KMS-11 (cell line): Measurements from ENCODE around the gene UNC79.
"Not testable (repeated sequence)": the region's sequence is repeated elsewhere in the genome, so short reads cannot be mapped to it uniquely, and the experiment has no call there.

Experiments used
- H2AFZ ChIP-seq: fragments of 200-600 bp; sonication (generic); 2 replicates; pipeline ENCODE4 v1.6.1; 2016; ENCODE audit warnings: antibody characterized with exemption, mixed run types, low read depth
- H3K27ac ChIP-seq: fragments of 200-600 bp; sonication (generic); 2 replicates; pipeline ENCODE4 v1.6.1; 2016; ENCODE audit warnings: mild to moderate bottlenecking, mixed run types
- H3K27me3 ChIP-seq: fragments of 200-600 bp; sonication (generic); 2 replicates; pipeline ENCODE4 v1.6.1; 2017; ENCODE audit warnings: mild to moderate bottlenecking, low read depth, mixed run types, moderate library complexity; ENCODE audit not compliant: insufficient read depth
- H3K36me3 ChIP-seq: fragments of 200-600 bp; sonication (generic); 2 replicates; pipeline ENCODE4 v1.6.1; 2017; ENCODE audit warnings: mild to moderate bottlenecking, mixed run types; ENCODE audit not compliant: insufficient read depth
- H3K4me1 ChIP-seq: fragments of 200-600 bp; sonication (generic); 2 replicates; pipeline ENCODE4 v1.6.1; 2016; ENCODE audit warnings: mild to moderate bottlenecking, low read depth, mixed run types; ENCODE audit not compliant: poor library complexity, severe bottlenecking
- H3K4me2 ChIP-seq: fragments of 200-600 bp; sonication (generic); 2 replicates; pipeline ENCODE4 v1.7.0; 2016; ENCODE audit warnings: mild to moderate bottlenecking, mixed run types
- H3K4me3 ChIP-seq: fragments of 200-600 bp; sonication (generic); IDR thresholded peaks from 2 replicates; pipeline ENCODE4 v1.6.1; 2017; ENCODE audit warnings: low read depth, low read length, mixed read lengths; ENCODE audit not compliant: insufficient read depth
- H3K79me2 ChIP-seq: fragments of 200-600 bp; sonication (generic); 2 replicates; pipeline ENCODE4 v1.6.1; 2016; ENCODE audit warnings: low read depth, mixed run types; ENCODE audit not compliant: insufficient read depth
- H3K9ac ChIP-seq: fragments of 200-600 bp; sonication (generic); 2 replicates; pipeline ENCODE4 v1.6.1; 2016; ENCODE audit warnings: mild to moderate bottlenecking, mixed run types
- H4K20me1 ChIP-seq: fragments of 200-600 bp; sonication (generic); 2 replicates; pipeline ENCODE4 v1.6.1; 2016; ENCODE audit warnings: mild to moderate bottlenecking, mixed run types; ENCODE audit not compliant: insufficient read depth
- CTCF ChIP-seq: fragments of 200-600 bp; sonication (generic); conservative IDR thresholded peaks from 2 replicates; pipeline ENCODE4 v1.6.1; 2017; ENCODE audit warnings: low read depth, mild to moderate bottlenecking, antibody characterized with exemption, low read length, moderate library complexity, mixed read lengths

The UNC79 gene

GRCh38 chr14:93520053-93520607, 89.4 kb downstream of the UNC79 start:
- no peak overlapping the region for H3K27ac ChIP-seq
- no peaks in the 10 kb centered on the region for H3K36me3 ChIP-seq
- no peaks in the 10 kb centered on the region for H4K20me1 ChIP-seq
- TF ChIP-seq CTCF: no peak
- no peaks in the 10 kb centered on the region for H3K79me2 ChIP-seq
- H2AFZ ChIP-seq: no peak overlapping the region
- no peak overlapping the region for H3K9ac ChIP-seq
- no peaks in the 10 kb centered on the region for H3K27me3 ChIP-seq
- no peak overlapping the region for H3K4me3 ChIP-seq
- no peaks in the 10 kb centered on the region for H3K4me1 ChIP-seq
- H3K4me2 ChIP-seq: no peak overlapping the region

- H3K4me1 ChIP-seq: no peaks in the 10 kb centered on the region
- no peak overlapping the region for H3K9ac ChIP-seq
- H3K4me2 ChIP-seq: no peak overlapping the region
- H3K36me3 ChIP-seq: no peaks in the 10 kb centered on the region
- H3K27me3 ChIP-seq: no peaks in the 10 kb centered on the region
- no peak for TF ChIP-seq CTCF
- no peaks in the 10 kb centered on the region for H4K20me1 ChIP-seq
- H3K4me3 ChIP-seq: no peak overlapping the region
- H3K27ac ChIP-seq: no peak overlapping the region
- no peaks in the 10 kb centered on the region for H3K79me2 ChIP-seq
- H2AFZ ChIP-seq: no peak overlapping the region
Measured at GRCh38 chr14:93522221-93522620, 91.5 kb downstream of the UNC79 start.

GRCh38 chr14:93525216-93525615, 94.5 kb downstream of the UNC79 start:
- not testable (repeated sequence) for H3K4me3 ChIP-seq, H3K27ac ChIP-seq, H2AFZ ChIP-seq, H3K4me1 ChIP-seq, H3K27me3 ChIP-seq, H4K20me1 ChIP-seq, H3K79me2 ChIP-seq, H3K9ac ChIP-seq, H3K36me3 ChIP-seq, H3K4me2 ChIP-seq

- no peaks in the 10 kb centered on the region for H4K20me1 ChIP-seq
- H3K9ac ChIP-seq: no peak overlapping the region
- no peak overlapping the region for H3K27ac ChIP-seq
- no peak for TF ChIP-seq CTCF
- H3K4me2 ChIP-seq: no peak overlapping the region
- H3K27me3 ChIP-seq: no peaks in the 10 kb centered on the region
- H3K79me2 ChIP-seq: no peaks in the 10 kb centered on the region
- H3K4me1 ChIP-seq: no peaks in the 10 kb centered on the region
- no peaks in the 10 kb centered on the region for H3K36me3 ChIP-seq
- no peak overlapping the region for H2AFZ ChIP-seq
- no peak overlapping the region for H3K4me3 ChIP-seq
Measured at GRCh38 chr14:93525696-93526451, 95.1 kb downstream of the UNC79 start.

GRCh38 chr14:93527203-93527607, 96.5 kb downstream of the UNC79 start:
- no peaks in the 10 kb centered on the region for H3K4me1 ChIP-seq
- no peaks in the 10 kb centered on the region for H3K27me3 ChIP-seq
- H3K4me3 ChIP-seq: no peak overlapping the region
- no peaks in the 10 kb centered on the region for H3K79me2 ChIP-seq
- H3K4me2 ChIP-seq: no peak overlapping the region
- no peaks in the 10 kb centered on the region for H4K20me1 ChIP-seq
- no peak overlapping the region for H3K27ac ChIP-seq
- no peak overlapping the region for H2AFZ ChIP-seq
- no peaks in the 10 kb centered on the region for H3K36me3 ChIP-seq
- no peak overlapping the region for H3K9ac ChIP-seq
- no peak for TF ChIP-seq CTCF
